Adipocyte (in vitro differentiated cells): ENCODE measurements around the gene AUH.
A peak's percentile ranks its signal among the peaks of the same experiment; 100 is the strongest.

Experiments
- DNase-seq: peaks from one replicate; pipeline ENCODE4 v3.0.0-alpha.2; 2015; ENCODE audit warnings: low read depth
- H3K27me3 ChIP-seq: replicated peaks from 2 replicates; pipeline ENCODE4 v1.7.0; 2013; ENCODE audit warnings: mild to moderate bottlenecking, low read length, moderate library complexity; ENCODE audit not compliant: control insufficient read depth, insufficient read depth
- H3K36me3 ChIP-seq: 2 replicates; pipeline ENCODE4 v1.7.0; 2013; ENCODE audit warnings: low read length, mild to moderate bottlenecking, moderate library complexity; ENCODE audit not compliant: control insufficient read depth, insufficient read depth, severe bottlenecking
- H3K4me1 ChIP-seq: 2 replicates; pipeline ENCODE4 v1.7.0; 2013; ENCODE audit warnings: mild to moderate bottlenecking, low read length, moderate library complexity; ENCODE audit not compliant: control insufficient read depth, insufficient read depth
- H3K4me3 ChIP-seq: 2 replicates; pipeline ENCODE4 v1.7.0; 2013; ENCODE audit warnings: mild to moderate bottlenecking, low read length, moderate library complexity
- H3K9ac ChIP-seq: 2 replicates; pipeline ENCODE4 v1.7.0; 2013; ENCODE audit warnings: mild to moderate bottlenecking, low read length, moderate library complexity
- H3K9me3 ChIP-seq: 2 replicates; pipeline ENCODE4 v1.7.0; 2013; ENCODE audit warnings: mild to moderate bottlenecking, low read length, moderate library complexity; ENCODE audit not compliant: control insufficient read depth

The AUH gene

DNA sequence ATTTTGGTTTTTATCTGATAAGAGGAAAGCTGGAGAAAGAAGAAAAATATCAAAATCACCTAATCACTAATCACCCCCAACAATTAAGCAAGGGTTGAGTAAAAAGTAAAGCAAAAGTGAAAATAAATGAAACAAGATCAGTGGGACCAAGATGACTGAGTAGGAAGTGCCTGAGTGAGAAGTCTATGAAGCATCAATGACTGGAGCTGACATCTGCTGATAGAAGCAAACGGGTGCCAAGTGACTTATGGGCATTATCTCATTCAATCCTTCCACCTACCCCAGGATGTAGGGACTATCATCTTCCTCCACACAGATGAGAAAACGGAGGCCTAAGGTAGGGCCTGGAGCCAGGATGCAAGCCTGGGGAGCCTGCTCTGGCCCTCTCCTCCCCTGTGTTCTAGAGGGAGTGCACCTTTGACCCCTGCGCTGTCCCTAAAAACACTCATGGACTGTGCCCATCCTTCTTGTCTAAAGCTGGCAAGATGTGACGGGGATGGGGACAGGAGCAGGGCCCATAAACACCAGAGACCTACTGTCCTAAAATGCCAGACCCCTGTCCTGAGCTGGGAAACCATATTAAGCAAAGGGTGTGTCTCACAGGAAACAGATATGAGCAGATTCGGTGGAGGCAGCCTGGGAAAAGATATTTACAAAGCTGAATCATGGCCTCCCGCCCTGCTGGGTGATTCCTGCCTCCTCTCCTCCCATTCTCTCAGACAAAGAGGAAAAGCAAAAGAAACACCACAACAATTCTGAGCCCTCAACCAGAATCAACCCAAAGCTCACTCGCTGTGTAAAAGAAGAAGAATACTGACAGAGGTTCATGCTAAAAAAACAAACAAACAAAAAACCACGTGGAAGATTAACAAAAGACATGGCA is 116.0 kb downstream of the AUH start:
- DNase-seq: peak; percentile 10
- H3K9me3 ChIP-seq: no peaks in the 10 kb centered on the region
- no peak overlapping the region for H3K9ac ChIP-seq
- H3K27me3 ChIP-seq: no peaks in the 10 kb centered on the region
- no peaks in the 10 kb centered on the region for H3K4me1 ChIP-seq
- H3K36me3 ChIP-seq: no peaks in the 10 kb centered on the region
- H3K4me3 ChIP-seq: no peak overlapping the region

GRCh38 chr9:91243029-91243428 is 118.7 kb downstream of the AUH start:
- H3K9ac ChIP-seq: no peak overlapping the region
- H3K27me3 ChIP-seq: no peaks in the 10 kb centered on the region
- no peaks in the 10 kb centered on the region for H3K36me3 ChIP-seq
- H3K4me3 ChIP-seq: no peak overlapping the region
- DNase-seq: no peak
- H3K9me3 ChIP-seq: no peaks in the 10 kb centered on the region
- H3K4me1 ChIP-seq: no peaks in the 10 kb centered on the region

DNA sequence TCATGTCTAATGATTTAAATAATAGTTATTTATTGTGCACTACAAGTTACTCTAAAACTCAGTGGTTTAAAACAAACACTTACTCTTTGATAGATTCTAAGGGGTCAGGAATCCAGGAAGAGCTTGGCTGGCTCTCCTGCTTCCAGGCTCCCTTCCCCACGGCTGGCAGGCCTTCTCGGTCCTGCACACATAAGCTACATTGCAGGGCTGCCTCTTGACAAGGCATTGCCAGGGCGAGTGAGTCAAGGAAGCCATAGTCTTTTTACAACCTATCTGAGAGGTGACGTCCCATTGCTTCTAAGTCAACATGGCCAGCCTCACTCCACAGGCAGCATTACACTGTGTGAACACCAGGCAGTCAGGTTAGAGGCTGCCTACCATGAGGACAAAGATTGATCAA is 119.8 kb downstream of the AUH start:
- Histone ChIP-seq H3K27me3 (no peaks in the 10 kb centered on the region), H3K4me1 (no peaks in the 10 kb centered on the region), H3K9me3 (no peaks in the 10 kb centered on the region), H3K9ac (no peak overlapping the region), H3K36me3 (no peaks in the 10 kb centered on the region), H3K4me3 (no peak overlapping the region)
- DNase-seq: no peak

GRCh38 chr9:91240596-91241165 is 121.0 kb downstream of the AUH start:
- DNase-seq: no peak
- Histone ChIP-seq H3K36me3 (no peaks in the 10 kb centered on the region), H3K9me3 (no peaks in the 10 kb centered on the region), H3K4me1 (no peaks in the 10 kb centered on the region), H3K27me3 (no peaks in the 10 kb centered on the region), H3K9ac (no peak overlapping the region), H3K4me3 (no peak overlapping the region)

- no peaks in the 10 kb centered on the region for H3K9me3 ChIP-seq
- no peaks in the 10 kb centered on the region for H3K4me1 ChIP-seq
- no peaks in the 10 kb centered on the region for H3K27me3 ChIP-seq
- H3K4me3 ChIP-seq: no peak overlapping the region
- H3K36me3 ChIP-seq: no peaks in the 10 kb centered on the region
- DNase-seq: peak; percentile 14
- H3K9ac ChIP-seq: no peak overlapping the region
These were observed 122.2 kb downstream of the AUH start for GRCh38 chr9:91239367-91240111.

- DNase-seq: no peak
- no peak overlapping the region for H3K9ac ChIP-seq
- no peaks in the 10 kb centered on the region for H3K4me1 ChIP-seq
- H3K9me3 ChIP-seq: no peaks in the 10 kb centered on the region
- H3K4me3 ChIP-seq: no peak overlapping the region
- no peaks in the 10 kb centered on the region for H3K27me3 ChIP-seq
- H3K36me3 ChIP-seq: no peaks in the 10 kb centered on the region
These were observed 127.2 kb downstream of the AUH start for GRCh38 chr9:91234523-91234922.

DNA sequence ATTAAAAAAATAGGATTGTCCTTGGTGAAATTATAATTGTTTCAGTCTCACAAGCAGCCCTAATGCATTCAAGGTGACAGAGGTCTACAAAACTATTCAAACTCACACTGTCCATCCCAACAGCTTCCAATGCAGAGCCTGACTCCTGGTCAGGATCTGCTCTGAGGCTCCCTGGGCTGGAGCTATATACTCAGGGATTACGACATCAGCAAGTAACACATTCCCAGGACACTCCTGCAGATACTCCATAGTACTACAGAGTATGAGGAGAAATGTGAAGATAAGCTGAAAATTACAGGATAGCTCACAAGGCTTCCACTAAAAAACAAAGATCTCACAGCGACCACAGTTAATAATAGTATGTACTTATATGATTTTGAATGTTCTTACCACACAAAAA is 130.1 kb downstream of the AUH start:
- Histone ChIP-seq H3K4me1 (no peaks in the 10 kb centered on the region), H3K4me3 (no peak overlapping the region), H3K9ac (no peak overlapping the region), H3K36me3 (no peaks in the 10 kb centered on the region), H3K9me3 (no peaks in the 10 kb centered on the region), H3K27me3 (no peaks in the 10 kb centered on the region)
- DNase-seq: peak; percentile 32

GRCh38 chr9:91223000-91223399 is 138.7 kb downstream of the AUH start:
- no peak overlapping the region for H3K9ac ChIP-seq
- H3K4me1 ChIP-seq: peaks cover 5% of the 10 kb centered on the region
- no peak for DNase-seq

GRCh38 chr9:91222457-91222856 is 139.3 kb downstream of the AUH start:
- Histone ChIP-seq H3K27me3 (no peaks in the 10 kb centered on the region), H3K36me3 (peaks cover 4% of the 10 kb centered on the region), H3K9me3 (no peaks in the 10 kb centered on the region)

More at GRCh38 chr9:91223000-91223399, 138.7 kb downstream of the AUH start:
- Histone ChIP-seq H3K27me3 (no peaks in the 10 kb centered on the region), H3K4me3 (no peak overlapping the region), H3K36me3 (peaks cover 4% of the 10 kb centered on the region), H3K9me3 (no peaks in the 10 kb centered on the region)

GRCh38 chr9:91221332-91221731 is 140.4 kb downstream of the AUH start:
- no peaks in the 10 kb centered on the region for H3K27me3 ChIP-seq
- H3K9me3 ChIP-seq: no peaks in the 10 kb centered on the region
- peaks cover 5% of the 10 kb centered on the region for H3K4me1 ChIP-seq
- DNase-seq: peak; percentile 53
- H3K4me3 ChIP-seq: no peak overlapping the region
- no peak overlapping the region for H3K9ac ChIP-seq
- peaks cover 4% of the 10 kb centered on the region for H3K36me3 ChIP-seq

More at GRCh38 chr9:91222457-91222856, 139.3 kb downstream of the AUH start:
- peaks cover 5% of the 10 kb centered on the region for H3K4me1 ChIP-seq
- DNase-seq: no peak
- no peak overlapping the region for H3K9ac ChIP-seq
- H3K4me3 ChIP-seq: no peak overlapping the region

- H3K4me1 ChIP-seq: peaks cover 5% of the 10 kb centered on the region
- no peak overlapping the region for H3K9ac ChIP-seq
- H3K36me3 ChIP-seq: peaks cover 4% of the 10 kb centered on the region
- H3K4me3 ChIP-seq: no peak overlapping the region
- no peaks in the 10 kb centered on the region for H3K27me3 ChIP-seq
- H3K9me3 ChIP-seq: no peaks in the 10 kb centered on the region
- no peak for DNase-seq
These were observed 141.1 kb downstream of the AUH start for GRCh38 chr9:91220491-91221135.
